ENCODE results near the gene C2orf72. TPM values are rescaled to one million over a fixed set of nuclear protein-coding genes. Genes with fewer than 3 reads are reported as not detected.
"Not testable (repeated sequence)": the region's sequence is repeated elsewhere in the genome, so short reads cannot be mapped to it uniquely, and the experiment has no call there.

Gene C2orf72
- 0.75 and 1.4 TPM in 2 replicates for total RNA-seq (2014; rRNA removed; shearing (Covaris generic))

DNA sequence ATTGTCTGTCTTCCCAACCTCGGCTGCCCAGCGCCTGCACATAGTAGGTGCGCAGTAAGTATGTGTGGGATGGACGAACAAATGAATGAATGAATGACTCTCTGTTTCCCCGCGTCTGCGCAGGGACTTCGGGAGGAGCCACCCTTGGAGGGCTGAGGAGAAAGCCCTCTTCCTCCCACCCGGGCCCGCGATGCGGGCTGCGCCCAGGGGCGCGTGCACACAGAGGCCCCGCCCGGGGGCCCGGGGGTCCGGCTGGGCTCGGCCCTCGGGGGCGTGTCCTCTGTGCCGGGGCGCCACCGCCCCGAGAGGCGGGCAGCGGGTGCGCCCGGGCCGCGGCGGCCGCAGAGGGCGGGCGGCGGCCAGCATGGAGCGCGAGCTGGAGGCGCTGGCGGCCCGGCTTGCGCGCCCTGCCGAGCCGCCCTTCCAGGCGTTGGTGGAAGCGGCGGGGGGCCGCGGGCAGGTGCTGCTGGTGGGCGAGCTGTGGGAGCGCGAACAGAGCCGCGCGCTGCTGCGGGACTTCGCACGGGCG, at the start of gene C2orf72:
TSS of gene C2orf72 (plus strand) at position 322 of the 529 bp plus-strand sequence. CDS start at position 365, 43 bp downstream.
- no peak for DNase-seq (ENCODE audit: low spot score)

- no peak for DNase-seq (ENCODE audit: low spot score)
These were observed 47.6 kb upstream of the C2orf72 start for GRCh38 chr2:230989731-230990130.

- DNase-seq (ENCODE audit: low spot score) = no peak
These were observed 47.0 kb upstream of the C2orf72 start for GRCh38 chr2:230990131-230990898.

GRCh38 chr2:230990899-230991150, 46.5 kb upstream of the C2orf72 start:
- no peak for DNase-seq (ENCODE audit: low spot score)

GRCh38 chr2:230991598-230991997, 45.7 kb upstream of the C2orf72 start:
- DNase-seq (ENCODE audit: low spot score) = no peak

GRCh38 chr2:230995821-230996220, 41.5 kb upstream of the C2orf72 start, which contains the start of gene SPATA3:
SPATA3 (plus strand) TSS chr2:230996121; CDS start chr2:230996234, 113 bp downstream.
- no peak for DNase-seq (ENCODE audit: low spot score)

DNA sequence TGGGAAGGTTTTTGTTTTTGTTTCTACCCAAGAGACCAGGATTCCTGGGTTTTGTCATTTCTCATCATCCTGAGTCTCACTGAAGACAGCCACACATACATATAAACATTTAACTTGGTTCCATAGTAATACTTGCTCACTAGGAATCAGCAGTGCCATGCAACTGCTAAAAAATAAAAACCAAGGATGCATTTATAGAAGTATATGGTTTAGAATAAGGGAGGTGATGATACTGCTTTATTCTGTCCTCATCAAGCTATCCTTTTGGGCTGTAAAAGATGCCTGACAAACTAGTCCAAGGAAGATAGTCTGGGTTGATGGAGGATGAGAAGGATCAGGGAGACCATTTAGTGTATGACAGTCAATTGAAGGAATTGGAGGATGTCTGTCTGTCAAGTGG, 40.7 kb upstream of the C2orf72 start:
- DNase-seq (ENCODE audit: low spot score) = no peak

- DNase-seq (ENCODE audit: low spot score) = no peak
These were observed 38.4 kb upstream of the C2orf72 start for GRCh38 chr2:230998882-230999281.

DNA sequence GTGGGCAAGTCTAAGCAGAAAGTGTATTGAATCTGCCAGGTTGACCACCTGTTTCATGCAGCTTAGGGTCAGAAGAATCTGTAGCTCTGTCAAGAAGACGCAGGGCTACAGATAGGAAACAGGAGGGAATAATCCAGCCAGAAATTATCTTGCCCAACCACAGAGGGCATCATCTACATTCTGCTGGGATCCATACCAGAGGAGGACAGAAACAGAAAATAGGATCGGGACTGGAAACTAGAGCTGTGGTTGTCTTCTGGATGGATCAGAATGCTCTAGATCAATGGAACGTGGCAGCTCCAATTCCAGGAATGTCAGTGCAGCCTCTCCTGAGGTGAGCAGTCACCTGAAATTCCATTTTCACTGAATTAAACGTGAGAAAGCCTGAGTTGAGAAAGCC, 37.8 kb upstream of the C2orf72 start:
- DNase-seq (ENCODE audit: low spot score) = no peak

- no peak for DNase-seq (ENCODE audit: low spot score)
These were observed 37.0 kb upstream of the C2orf72 start for GRCh38 chr2:231000211-231000904.

DNA sequence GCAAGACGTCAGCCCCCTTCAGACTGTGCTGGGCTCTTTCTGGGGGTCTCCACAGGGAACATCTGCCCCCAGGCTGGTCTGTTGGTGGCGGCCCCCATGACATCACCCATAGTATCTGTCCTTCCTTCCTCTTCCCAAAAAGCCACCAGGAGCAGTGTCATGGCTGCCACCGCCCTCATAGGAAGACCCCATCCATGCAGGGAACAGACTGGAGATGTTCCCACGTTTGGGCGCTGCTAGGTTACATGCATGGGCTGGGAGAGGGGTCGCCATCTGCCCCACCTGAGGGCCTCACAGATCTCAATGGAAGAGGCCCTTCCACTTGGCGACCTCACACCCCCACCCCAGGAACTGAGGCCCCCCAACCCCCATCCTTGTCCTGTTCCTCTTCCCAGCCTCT, 36.3 kb upstream of the C2orf72 start:
- no peak for DNase-seq (ENCODE audit: low spot score)

GRCh38 chr2:231001921-231002320, 35.4 kb upstream of the C2orf72 start:
- no peak for DNase-seq (ENCODE audit: low spot score)

GRCh38 chr2:231002641-231003040, 34.7 kb upstream of the C2orf72 start:
- no peak for DNase-seq (ENCODE audit: low spot score)

- DNase-seq (ENCODE audit: low spot score) = no peak
These were observed 34.1 kb upstream of the C2orf72 start for GRCh38 chr2:231003186-231003585.

GRCh38 chr2:231004930-231005329, 32.4 kb upstream of the C2orf72 start:
- DNase-seq (ENCODE audit: low spot score) = not testable (repeated sequence)

- no peak for DNase-seq (ENCODE audit: low spot score)
These were observed 29.8 kb upstream of the C2orf72 start for GRCh38 chr2:231007286-231008098.

DNA sequence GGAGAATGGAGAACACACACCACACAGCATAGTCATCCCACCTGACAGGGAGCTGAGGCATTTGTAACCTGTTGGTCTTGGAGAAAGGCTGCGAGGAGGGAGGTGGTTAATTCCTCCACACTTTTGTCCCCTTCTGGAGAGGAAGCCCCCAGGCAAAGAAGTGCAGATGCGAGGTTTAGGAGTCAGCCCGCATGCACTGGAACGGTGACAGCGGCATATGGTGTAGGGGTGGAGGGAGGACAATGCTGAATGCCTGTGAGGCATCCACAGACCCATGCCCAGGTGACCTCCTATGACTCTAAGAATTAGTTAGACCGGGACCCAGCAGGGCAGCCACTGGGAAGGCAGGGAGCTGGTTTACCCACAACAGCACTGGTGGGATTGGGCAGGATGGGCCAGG, 29.2 kb upstream of the C2orf72 start:
- no peak for DNase-seq (ENCODE audit: low spot score)

DNA sequence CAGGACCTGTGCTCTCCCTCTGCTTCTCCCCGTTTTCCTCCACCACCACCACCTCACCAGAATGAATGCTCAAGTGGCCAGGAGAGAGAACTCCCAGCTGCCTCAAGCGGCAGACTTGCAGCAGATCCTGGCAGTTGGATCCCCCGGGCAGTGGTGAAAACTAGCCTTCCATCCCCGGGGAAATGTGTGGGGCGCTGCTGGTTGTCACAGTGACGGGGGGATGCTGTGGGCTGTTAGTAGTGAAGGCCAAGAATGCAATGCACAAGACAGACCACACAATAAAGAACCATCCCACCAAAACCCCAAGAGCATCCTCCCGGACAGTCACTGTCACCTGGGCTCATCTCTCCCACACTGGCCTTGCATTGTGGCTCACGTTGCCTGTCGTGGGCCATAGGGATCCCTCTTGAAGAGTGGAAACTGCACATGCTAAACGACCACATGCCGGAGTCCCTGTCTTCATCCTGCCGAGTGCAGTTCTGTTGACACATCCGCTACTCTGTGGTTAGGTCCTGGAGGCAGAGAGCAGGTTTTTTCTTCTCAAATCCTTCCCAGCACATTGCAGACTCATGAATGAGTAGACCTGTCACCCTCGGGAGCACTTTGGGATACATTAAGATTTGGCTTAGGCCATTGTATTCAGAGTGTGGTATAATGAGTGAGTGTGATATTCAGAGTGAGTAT, 27.9 kb upstream of the C2orf72 start:
- no peak for DNase-seq (ENCODE audit: low spot score)

DNA sequence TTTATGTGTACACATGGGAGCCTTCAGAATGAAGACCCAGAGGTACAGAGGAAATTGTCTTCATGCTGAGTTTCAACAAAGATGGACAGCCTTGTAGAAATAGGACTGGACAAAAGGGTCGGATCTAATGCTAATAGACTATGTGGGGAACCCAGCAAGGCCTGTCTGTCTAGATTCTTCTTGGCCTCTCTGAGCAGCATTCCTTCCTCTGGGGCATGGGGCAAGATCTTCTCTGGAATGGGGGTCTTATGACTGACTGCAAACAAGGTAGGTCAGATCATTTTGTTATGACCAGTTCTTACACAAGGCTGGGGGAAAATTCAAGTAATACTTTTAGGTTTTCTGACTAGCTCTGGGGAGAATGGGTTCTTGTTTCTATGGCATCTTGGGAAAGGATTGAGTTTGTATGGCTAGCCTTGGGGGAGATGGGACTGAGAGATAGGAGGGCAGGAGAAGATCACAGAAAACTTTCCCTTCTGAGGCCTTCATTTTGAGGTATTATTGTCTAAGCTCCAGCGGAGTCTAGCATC, 27.1 kb upstream of the C2orf72 start:
- DNase-seq (ENCODE audit: low spot score) = no peak

DNA sequence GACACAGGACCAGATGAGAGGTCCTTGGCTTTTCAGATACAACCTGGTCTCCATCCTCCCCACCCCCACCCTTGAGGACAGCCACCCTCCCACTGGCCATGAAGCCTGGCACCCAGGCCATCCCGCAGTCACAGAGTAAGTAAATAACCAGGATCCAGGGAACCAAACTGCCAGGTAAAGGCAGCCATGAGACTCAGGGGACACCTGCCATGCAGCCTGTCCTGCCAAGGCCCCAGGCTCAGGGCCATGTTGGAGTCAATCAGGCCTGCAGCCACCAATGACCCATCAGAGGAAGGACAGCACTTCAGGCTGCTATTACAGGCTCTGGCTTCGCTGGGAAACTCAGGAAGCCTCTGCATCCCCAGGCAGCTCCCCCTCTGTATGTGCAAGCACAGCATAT, 25.8 kb upstream of the C2orf72 start:
- DNase-seq (ENCODE audit: low spot score) = no peak

DNA sequence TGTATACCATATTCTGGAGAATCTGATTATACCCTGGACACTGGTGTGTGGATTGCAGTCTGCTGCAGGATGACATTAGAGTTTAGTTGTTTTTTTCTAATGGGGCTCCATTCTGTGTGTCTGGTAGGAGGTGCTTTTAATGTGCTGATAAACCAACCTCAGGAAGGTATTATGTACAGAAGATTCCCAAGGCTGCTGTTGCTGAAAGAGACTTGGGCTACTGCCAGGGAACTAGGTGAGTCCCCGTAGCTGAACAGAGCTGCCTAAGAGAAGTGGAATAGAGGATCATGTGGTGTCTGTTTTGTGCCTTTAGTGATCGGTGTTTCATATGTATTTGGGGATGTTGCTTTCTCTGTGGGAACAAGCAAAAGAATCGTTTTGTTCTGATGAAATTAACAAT, 24.9 kb upstream of the C2orf72 start:
- no peak for DNase-seq (ENCODE audit: low spot score)
